Breast epithelium (tissue), 4 donors: ENCODE measurements around the gene MOB3A. TPM values are rescaled to one million over a fixed set of nuclear protein-coding genes. Genes with fewer than 3 reads are reported as not detected.
A peak's percentile ranks its signal among the peaks of the same experiment; 100 is the strongest.

ENCODE experiments used
- DNase-seq, 2 donors: peaks; one replicate each; pipeline ENCODE4 v3.0.0-alpha.2; 2019; ENCODE audit warnings: low spot score in 2 of 2
- H3K27ac ChIP-seq, 2 donors: fragments of 200-600 bp; sonication (generic) in 1 of 2; one replicate each; pipeline ENCODE4 v1.5.1; 2016 to 2019; ENCODE audit warnings: mild to moderate bottlenecking in 1 of 2
- H3K27me3 ChIP-seq, 2 donors: fragments of 200-600 bp; sonication (generic) in 1 of 2; one replicate each; pipeline versions ENCODE4 v1.5.1 to v1.6.0; 2017 to 2019; ENCODE audit warnings: control low read depth in 1 of 2, mild to moderate bottlenecking in 1 of 2
- H3K36me3 ChIP-seq: fragments of 200-600 bp; one replicate; pipeline ENCODE4 v1.5.1; 2019
- H3K4me1 ChIP-seq, 2 donors: fragments of 200-600 bp; sonication (generic); one replicate each; pipeline ENCODE4 v1.5.1; 2016 to 2019; ENCODE audit warnings: control low read depth in 1 of 2
- H3K4me3 ChIP-seq, 3 donors: fragments of 200-600 bp; sonication (generic); 1 replicate in 2 of 3; 2 replicates in 1 of 3; pipeline ENCODE4 v1.5.1; 2016 to 2019; ENCODE audit warnings: mild to moderate bottlenecking in 3 of 3, moderate library complexity in 2 of 3
- H3K9me3 ChIP-seq, 2 donors: fragments of 200-600 bp; sonication (generic) in 1 of 2; one replicate each; pipeline ENCODE4 v1.5.1; 2016 to 2019; ENCODE audit warnings: control low read depth in 1 of 2
- CTCF ChIP-seq, 3 donors: fragments of 450-650 bp; IDR thresholded peaks; one replicate each; pipeline ENCODE4 v1.5.1; 2016 to 2017; ENCODE audit warnings: antibody characterized with exemption in 3 of 3, mild to moderate bottlenecking in 3 of 3, moderate library complexity in 3 of 3
- POLR2A ChIP-seq: fragments of 450-650 bp; IDR thresholded peaks from one replicate; pipeline ENCODE4 v1.6.1; 2016; ENCODE audit warnings: antibody characterized with exemption, mild to moderate bottlenecking, moderate library complexity
- POLR2AphosphoS5 ChIP-seq, 3 donors: sonication (generic); formaldehyde crosslinking; IDR thresholded peaks; one replicate each; pipeline ENCODE4 v1.6.1; 2017; ENCODE audit warnings: antibody characterized with exemption in 3 of 3
- intact Hi-C: fragments of 100-400 bp; cut with DNase I; formaldehyde crosslinking; loops from one replicate; pipeline ENCODE4 v1.15.1; 2023; ENCODE audit warnings: low total_unique reads
- total RNA-seq, 3 donors: library from RNA; depleted of rRNA; stranded (reverse); fragments of >200 nt; gene quantifications; one replicate each; pipeline ENCODE4 v1.1.0, GENCODE V29; 2016

The MOB3A gene
- total RNA-seq, 3 donors from 2014 or later = 18.3 to 45.8 (median 29.2) TPM

- intact Hi-C loops = no loop called here
- Histone ChIP-seq H3K27me3 (no peaks in the 10 kb centered on the region), H3K27ac (peak overlapping the region; percentile 98), H3K9me3 (no peaks in the 10 kb centered on the region), H3K4me1 (peaks cover 55 to 72% of the 10 kb centered on the region in 2 donors), H3K4me3 (no peak overlapping the region), H3K36me3 (no peaks in the 10 kb centered on the region)
- TF ChIP-seq POLR2AphosphoS5 (IDR thresholded peaks at IDR 0.05) (no peak), CTCF (IDR thresholded peaks at IDR 0.05) (no peak), POLR2A (no peak)
- no peak for DNase-seq
These were observed 51.2 kb downstream of the MOB3A start for GRCh38 chr19:2044709-2045500.

DNA sequence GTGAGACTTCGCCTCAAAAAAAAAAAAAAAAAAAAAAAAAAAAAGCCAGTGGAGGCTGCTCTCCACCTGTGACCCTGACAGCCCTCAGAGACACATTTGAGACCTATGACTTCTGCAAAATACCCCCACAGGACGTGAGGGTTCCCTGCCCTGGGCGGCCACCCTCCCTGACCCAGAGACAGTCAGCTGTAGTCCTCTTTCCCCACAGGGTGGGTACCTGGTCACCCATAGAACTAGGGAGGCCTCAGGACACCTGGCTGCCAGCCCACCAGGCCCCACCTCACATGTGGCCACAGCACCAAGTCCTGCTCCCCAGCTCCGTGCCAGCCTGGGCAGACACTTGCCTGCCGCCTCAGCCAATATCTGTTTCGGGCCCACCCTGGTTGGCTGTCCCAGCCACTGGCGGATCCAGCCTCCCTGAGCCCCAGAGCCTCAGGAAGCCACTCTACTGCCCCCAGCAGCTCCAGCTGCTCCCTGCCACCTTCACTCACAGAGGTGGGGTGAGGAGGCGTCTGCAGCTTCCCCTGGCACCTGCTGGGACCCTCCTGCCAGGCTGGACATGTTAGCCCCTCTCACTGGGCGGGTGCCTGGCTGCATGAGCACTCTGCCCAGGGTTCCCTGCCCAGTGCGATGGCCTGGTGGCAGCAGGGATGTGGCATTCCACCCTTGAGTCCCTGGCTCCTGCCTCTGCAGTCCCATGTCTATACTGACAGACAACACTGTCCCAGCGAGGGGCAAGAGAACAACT, 52.0 kb downstream of the MOB3A start:
- Histone ChIP-seq H3K9me3 (no peaks in the 10 kb centered on the region), H3K27me3 (no peaks in the 10 kb centered on the region), H3K4me3 (no peak overlapping the region), H3K36me3 (no peaks in the 10 kb centered on the region), H3K27ac (peak overlapping the region; percentile 98), H3K4me1 (peaks cover 50 to 69% of the 10 kb centered on the region in 2 donors)
- DNase-seq = no peak
- intact Hi-C loops = no loop called here
- TF ChIP-seq POLR2A = no peak
- no peak for TF ChIP-seq CTCF (IDR thresholded peaks at IDR 0.05)
- no peak for TF ChIP-seq POLR2AphosphoS5 (IDR thresholded peaks at IDR 0.05)

- Histone ChIP-seq H3K27ac (peak overlapping the region; percentile 96 to 99), H3K4me1 (peaks cover 42 to 60% of the 10 kb centered on the region in 2 donors), H3K36me3 (no peaks in the 10 kb centered on the region), H3K4me3 (peak overlapping the region in 1 of 3 donors; percentile 63), H3K27me3 (no peaks in the 10 kb centered on the region), H3K9me3 (no peaks in the 10 kb centered on the region)
- DNase-seq = no peak
- intact Hi-C loops = no loop called here
- no peak for TF ChIP-seq POLR2A
- no peak for TF ChIP-seq POLR2AphosphoS5 (IDR thresholded peaks at IDR 0.05)
- TF ChIP-seq CTCF (IDR thresholded peaks at IDR 0.05) = no peak
These were observed 52.9 kb downstream of the MOB3A start for GRCh38 chr19:2043251-2043641.

DNA sequence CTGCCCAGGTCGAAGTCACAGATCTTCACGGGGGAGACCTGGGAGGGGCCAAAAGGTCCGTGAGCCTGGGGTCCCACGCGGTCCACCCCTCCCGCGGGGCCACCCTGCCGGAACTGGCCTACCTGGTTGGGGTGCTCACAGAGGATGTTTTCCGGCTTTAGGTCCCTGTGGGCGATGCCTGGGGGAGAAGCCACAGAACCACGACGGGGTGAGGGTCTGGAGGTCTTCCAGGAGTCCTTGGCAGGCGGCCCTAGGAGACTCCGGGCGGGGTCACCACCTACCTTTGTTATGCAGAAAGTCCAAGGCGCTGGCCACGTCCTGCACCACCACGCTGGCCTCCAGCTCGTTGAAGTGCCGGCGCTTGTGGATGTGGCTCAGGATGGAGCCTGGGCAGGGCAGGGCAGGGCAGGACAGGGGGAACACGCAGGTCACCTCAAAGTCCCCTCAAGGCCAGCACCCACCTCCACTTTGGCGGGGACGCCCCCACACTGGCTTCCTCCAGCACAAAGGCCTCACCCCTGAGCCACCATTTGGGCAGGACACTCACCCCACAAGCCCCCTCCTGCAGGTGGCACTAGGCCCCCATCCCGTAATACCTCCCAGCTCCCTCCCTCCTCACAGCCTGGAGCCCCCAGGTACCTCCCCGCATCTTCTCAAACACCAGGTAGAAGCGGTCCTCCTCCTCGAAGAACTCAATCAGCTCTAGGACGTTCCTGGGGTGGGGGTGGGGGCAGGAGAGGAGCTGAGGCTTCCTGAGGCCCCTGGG, 53.5 kb downstream of the MOB3A start:
- TF ChIP-seq POLR2AphosphoS5 (IDR thresholded peaks at IDR 0.05) (peak in 2 of 3 donors; percentile 3), POLR2A (no peak), CTCF (IDR thresholded peaks at IDR 0.05) (no peak)
- Histone ChIP-seq H3K4me1 (peaks cover 36 to 55% of the 10 kb centered on the region in 2 donors), H3K27ac (peak overlapping the region; percentile 96 to 99), H3K27me3 (no peaks in the 10 kb centered on the region), H3K4me3 (peak overlapping the region; percentile 16 to 63 (median 30)), H3K9me3 (no peaks in the 10 kb centered on the region), H3K36me3 (no peaks in the 10 kb centered on the region)
- intact Hi-C loops = no loop called here
- no peak for DNase-seq
